HCT116 (cell line): ENCODE data around the gene CRACR2A. TPM values are rescaled to one million over a fixed set of nuclear protein-coding genes. Genes with fewer than 3 reads are reported as not detected.

Experiments
- ATAC-seq: fragments of 200-7000 bp; cut with Tn5 transposase; 2 replicates; pipeline ENCODE4 v1.9.1; 2020; ENCODE audit warnings: mild to moderate bottlenecking, moderate library complexity
- BruUV-seq: library from RNA; stranded (reverse); fragments of 400-500 nt; replicated peaks from 2 replicates; lab custom pipeline; 2021; lab: Mats Ljungman, UMichigan
- CTCF ChIA-PET: fragments of 300-600 bp; sonication (Branson Sonifier 250); formaldehyde crosslinking; loops from one replicate; lab custom pipeline; 2021; ENCODE audit warnings: antibody characterized with exemption; lab: Charles Lee
- POLR2A ChIA-PET: fragments of 300-600, 350-600 bp; sonication (Branson Sonifier 250); formaldehyde crosslinking; loops from one replicate; lab custom pipeline; 2021; ENCODE audit warnings: antibody characterized with exemption; lab: Charles Lee
- RAD21 ChIA-PET, 2 experiments: fragments of 300-600 bp; sonication (Branson Sonifier 250); formaldehyde crosslinking; loops; one replicate each; lab custom pipeline; 2023; ENCODE audit warnings: low total read pairs in 2 of 2; ENCODE audit not compliant: uncharacterized antibody in 2 of 2, unreplicated experiment in 2 of 2, low non-redundant PET in 1 of 2; lab: Charles Lee
- DNase-seq: peaks from one replicate; pipeline ENCODE4 v3.0.0-alpha.2; 2010; ENCODE audit warnings: low read depth, low spot score
- H2AFZ ChIP-seq: fragments of 200-600 bp; shearing (Covaris generic), sonication (generic); 2 replicates; pipeline ENCODE4 v1.6.1; 2017; ENCODE audit warnings: low read depth, mixed run types, mixed read lengths, antibody characterized with exemption, low read length; ENCODE audit not compliant: poor library complexity, severe bottlenecking
- H3K27ac ChIP-seq: 2 replicates; pipeline ENCODE4 v1.5.1; 2012; ENCODE audit warnings: low read depth, low read length
- H3K27me3 ChIP-seq: fragments of 200-600 bp; sonication (generic); 2 replicates; pipeline ENCODE4 v1.6.1; 2016; ENCODE audit warnings: mixed run types, low read length, mixed read lengths; ENCODE audit not compliant: insufficient read depth
- H3K36me3 ChIP-seq, 2 experiments: fragments of 200-500 bp in 1 of 2; fragments of 200-600 bp in 1 of 2; sonication (Bioruptor generic) in 1 of 2; sonication (generic) in 1 of 2; 2 replicates each; pipeline versions ENCODE4 v1.5.1 to v1.6.1; 2014 to 2016; ENCODE audit warnings: low read length in 2 of 2, inconsistent platforms in 1 of 2, mixed read lengths in 1 of 2, mixed run types in 1 of 2; ENCODE audit not compliant: insufficient read depth in 2 of 2, control insufficient read depth in 1 of 2
- H3K4me1 ChIP-seq, 2 experiments: fragments of 200-600 bp in 1 of 2; sonication (generic) in 1 of 2; 2 replicates each; pipeline versions ENCODE4 v1.5.1 to v1.6.1; 2012 to 2017; ENCODE audit warnings: low read length in 2 of 2, inconsistent platforms in 1 of 2, mild to moderate bottlenecking in 1 of 2, mixed read lengths in 1 of 2, mixed run types in 1 of 2, moderate library complexity in 1 of 2; ENCODE audit not compliant: insufficient read depth in 2 of 2, control insufficient read depth in 1 of 2
- H3K4me2 ChIP-seq: fragments of 200-600 bp; sonication (generic); 2 replicates; pipeline ENCODE4 v1.6.1; 2017; ENCODE audit warnings: mixed run types, low read length, mixed read lengths
- H3K4me3 ChIP-seq, 2 experiments: fragments of 200-600 bp in 1 of 2; sonication (generic) in 1 of 2; replicated peaks in 1 of 2; 2 replicates each; pipeline ENCODE4 v1.5.1; 2011 to 2016; ENCODE audit warnings: low read length in 2 of 2, control low read depth in 1 of 2, low read depth in 1 of 2, mild to moderate bottlenecking in 1 of 2, mixed read lengths in 1 of 2, mixed run types in 1 of 2
- H3K79me2 ChIP-seq: fragments of 200-600 bp; sonication (generic); 2 replicates; pipeline ENCODE4 v1.6.1; 2017; ENCODE audit warnings: mild to moderate bottlenecking, mixed run types, low read length, moderate library complexity, mixed read lengths; ENCODE audit not compliant: insufficient read depth
- H3K9ac ChIP-seq: fragments of 200-600 bp; sonication (generic); 2 replicates; pipeline ENCODE4 v1.6.1; 2016; ENCODE audit warnings: low read length, mixed read lengths
- H3K9me2 ChIP-seq: fragments of 200-600 bp; sonication (generic), shearing (Covaris generic); 2 replicates; pipeline ENCODE4 v1.6.1; 2017; ENCODE audit warnings: mixed run types, mild to moderate bottlenecking, moderate library complexity; ENCODE audit not compliant: insufficient read depth
- H3K9me3 ChIP-seq, 2 experiments: fragments of 200-500 bp in 1 of 2; fragments of 200-600 bp in 1 of 2; sonication (Bioruptor generic) in 1 of 2; sonication (generic) in 1 of 2; 2 replicates each; pipeline ENCODE4 v1.6.1; 2014 to 2017; ENCODE audit warnings: low read length in 2 of 2, mixed read lengths in 2 of 2, inconsistent platforms in 1 of 2, low read depth in 1 of 2, mild to moderate bottlenecking in 1 of 2, mixed run types in 1 of 2, moderate library complexity in 1 of 2; ENCODE audit not compliant: control insufficient read depth in 1 of 2, insufficient read depth in 1 of 2
- H4K20me1 ChIP-seq: fragments of 200-600 bp; sonication (generic), shearing (Covaris generic); 2 replicates; pipeline ENCODE4 v1.6.1; 2017; ENCODE audit warnings: mixed run types, mild to moderate bottlenecking, moderate library complexity; ENCODE audit not compliant: insufficient read depth
- CBX3 ChIP-seq: IDR thresholded peaks from 2 replicates; pipeline ENCODE4 v1.6.1; 2012; ENCODE audit warnings: low read depth
- EGR1 ChIP-seq: IDR thresholded peaks from 2 replicates; pipeline ENCODE4 v1.6.1; 2012; ENCODE audit warnings: low read depth
- EZH2phosphoT487 ChIP-seq: fragments of 200-600 bp; IDR thresholded peaks from 2 replicates; pipeline ENCODE4 v1.6.1; 2018; ENCODE audit warnings: antibody characterized with exemption, borderline replicate concordance
- FOSL1 ChIP-seq: IDR thresholded peaks from 2 replicates; pipeline ENCODE4 v1.6.1; 2012; ENCODE audit warnings: low read depth
- JUND ChIP-seq: IDR thresholded peaks from 2 replicates; pipeline ENCODE4 v1.6.1; 2012
- POLR2A ChIP-seq: IDR thresholded peaks from 2 replicates; pipeline ENCODE4 v1.7.0; 2011; ENCODE audit warnings: borderline replicate concordance; ENCODE audit not compliant: insufficient read depth, insufficient read length; ENCODE audit errors: extremely low read depth
- POLR2AphosphoS5 ChIP-seq: IDR thresholded peaks from 2 replicates; pipeline ENCODE4 v1.6.1; 2011; ENCODE audit warnings: mild to moderate bottlenecking, low read depth, low read length, moderate library complexity
- RAD21 ChIP-seq: IDR thresholded peaks from 2 replicates; pipeline ENCODE4 v1.6.1; 2012; ENCODE audit warnings: low read depth, mild to moderate bottlenecking
- SIN3A ChIP-seq: IDR thresholded peaks from 2 replicates; pipeline ENCODE4 v1.6.1; 2012; ENCODE audit warnings: low read depth
- TCF7L2 ChIP-seq: IDR thresholded peaks from 2 replicates; pipeline ENCODE4 v1.7.0; 2011; ENCODE audit warnings: borderline replicate concordance, inconsistent platforms; ENCODE audit not compliant: insufficient read depth, insufficient read length; ENCODE audit errors: extremely low read depth
- ZNF274 ChIP-seq: fragments of 200-500 bp; sonication (Bioruptor generic); IDR thresholded peaks from 2 replicates; pipeline ENCODE4 v1.6.1; 2014; ENCODE audit warnings: mild to moderate bottlenecking, low read depth, low read length, inconsistent platforms
- intact Hi-C: fragments of 100-400 bp; cut with micrococcal nuclease; formaldehyde crosslinking; loops from 2 replicates; pipeline ENCODE4 v1.10.0; 2022
- total RNA-seq: library from RNA; stranded (reverse); gene quantifications from one replicate; pipeline ENCODE4 v1.2.1, GENCODE V29; 2021; ENCODE audit not compliant: unreplicated experiment
- TF ChIP-seq, protein P1 (sequence below): IDR thresholded peaks from 2 replicates; pipeline ENCODE4 v1.6.1; 2012
- TF ChIP-seq, protein P2 (sequence below): IDR thresholded peaks from 2 replicates; pipeline ENCODE4 v1.6.1; 2012
- TF ChIP-seq, protein P3 (sequence below): IDR thresholded peaks from 2 replicates; pipeline ENCODE4 v1.6.1; 2012; ENCODE audit warnings: low read depth
- TF ChIP-seq, protein P4 (sequence below): IDR thresholded peaks from 2 replicates; pipeline ENCODE4 v1.6.1; 2011; ENCODE audit warnings: mild to moderate bottlenecking, low read length, moderate library complexity; ENCODE audit not compliant: insufficient replicate concordance; ENCODE audit errors: extremely low read depth

The CRACR2A gene
- total RNA-seq, 1 experiment from 2014 or later, result 18.4 TPM

DNA sequence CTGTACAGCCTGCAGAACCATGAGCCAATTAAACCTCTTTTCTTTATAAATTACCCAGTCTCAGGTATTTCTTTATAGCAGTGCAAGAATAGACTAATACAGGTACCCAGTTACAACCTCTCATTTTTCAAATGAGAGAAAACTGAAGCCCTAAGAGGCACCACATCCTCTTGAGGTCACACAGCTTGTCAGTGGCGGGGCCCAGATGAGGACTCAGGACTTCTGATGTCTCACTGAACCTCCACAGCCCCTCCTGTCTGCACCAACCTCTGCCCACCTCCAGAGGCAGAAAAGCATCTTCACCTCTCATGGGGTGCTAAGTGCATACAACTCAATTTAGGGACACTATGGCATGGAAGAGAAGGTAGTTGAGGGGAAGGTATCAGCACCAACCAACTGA lies 120.7 kb downstream of the CRACR2A start (continued):
- TF ChIP-seq EZH2phosphoT487 (no peak), POLR2AphosphoS5 (no peak), CBX3 (no peak)

DNA sequence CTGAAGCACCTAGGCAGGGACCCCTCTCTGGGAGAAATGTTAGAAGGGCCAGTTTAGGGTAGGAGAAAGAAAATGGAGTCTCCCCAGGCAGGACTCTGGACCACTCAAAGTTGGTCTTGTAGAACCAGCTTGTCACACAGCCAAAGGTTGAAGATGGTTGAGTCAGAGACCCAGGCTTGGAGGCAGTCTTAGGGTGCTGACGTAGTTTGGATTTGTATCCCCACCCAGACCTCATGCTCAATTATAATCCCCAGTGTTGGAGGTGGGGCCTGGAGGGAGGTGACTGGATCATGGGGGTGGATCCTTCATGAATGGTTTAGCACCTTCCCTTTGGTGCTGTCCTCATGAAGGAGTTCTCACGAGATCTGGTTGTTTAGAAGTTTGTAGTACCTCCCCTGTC lies 121.2 kb downstream of the CRACR2A start:
- DNase-seq (no peak), ATAC-seq (no peak)
- RAD21 ChIA-PET, result no interaction called here
- BruUV-seq, result no TSS peak
- Histone ChIP-seq H3K27ac (no peak overlapping the region), H3K27me3 (no peaks in the 10 kb centered on the region), H3K4me1 (no peaks in the 10 kb centered on the region), H2AFZ (no peak overlapping the region), H4K20me1 (no peaks in the 10 kb centered on the region), H3K36me3 (peaks cover 0 to under 1% of the 10 kb centered on the region in 2 experiments; a peak in 1 of 4 replicates), H3K79me2 (no peaks in the 10 kb centered on the region), H3K9ac (no peak overlapping the region), H3K4me2 (no peak overlapping the region), H3K4me3 (no peak overlapping the region), H3K9me2 (no peaks in the 10 kb centered on the region), H3K9me3 (no peaks in the 10 kb centered on the region)
- POLR2A ChIA-PET, result no interaction called here
- TF ChIP-seq FOSL1, result no peak
- TF ChIP-seq, protein P1, sequence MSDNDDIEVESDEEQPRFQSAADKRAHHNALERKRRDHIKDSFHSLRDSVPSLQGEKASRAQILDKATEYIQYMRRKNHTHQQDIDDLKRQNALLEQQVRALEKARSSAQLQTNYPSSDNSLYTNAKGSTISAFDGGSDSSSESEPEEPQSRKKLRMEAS, result no peak
- no peak for TF ChIP-seq TCF7L2
- no peak for TF ChIP-seq RAD21
- TF ChIP-seq EGR1, result no peak
- TF ChIP-seq, protein P2, sequence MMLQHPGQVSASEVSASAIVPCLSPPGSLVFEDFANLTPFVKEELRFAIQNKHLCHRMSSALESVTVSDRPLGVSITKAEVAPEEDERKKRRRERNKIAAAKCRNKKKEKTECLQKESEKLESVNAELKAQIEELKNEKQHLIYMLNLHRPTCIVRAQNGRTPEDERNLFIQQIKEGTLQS, result no peak
- TF ChIP-seq JUND, result no peak
- TF ChIP-seq, protein P3, sequence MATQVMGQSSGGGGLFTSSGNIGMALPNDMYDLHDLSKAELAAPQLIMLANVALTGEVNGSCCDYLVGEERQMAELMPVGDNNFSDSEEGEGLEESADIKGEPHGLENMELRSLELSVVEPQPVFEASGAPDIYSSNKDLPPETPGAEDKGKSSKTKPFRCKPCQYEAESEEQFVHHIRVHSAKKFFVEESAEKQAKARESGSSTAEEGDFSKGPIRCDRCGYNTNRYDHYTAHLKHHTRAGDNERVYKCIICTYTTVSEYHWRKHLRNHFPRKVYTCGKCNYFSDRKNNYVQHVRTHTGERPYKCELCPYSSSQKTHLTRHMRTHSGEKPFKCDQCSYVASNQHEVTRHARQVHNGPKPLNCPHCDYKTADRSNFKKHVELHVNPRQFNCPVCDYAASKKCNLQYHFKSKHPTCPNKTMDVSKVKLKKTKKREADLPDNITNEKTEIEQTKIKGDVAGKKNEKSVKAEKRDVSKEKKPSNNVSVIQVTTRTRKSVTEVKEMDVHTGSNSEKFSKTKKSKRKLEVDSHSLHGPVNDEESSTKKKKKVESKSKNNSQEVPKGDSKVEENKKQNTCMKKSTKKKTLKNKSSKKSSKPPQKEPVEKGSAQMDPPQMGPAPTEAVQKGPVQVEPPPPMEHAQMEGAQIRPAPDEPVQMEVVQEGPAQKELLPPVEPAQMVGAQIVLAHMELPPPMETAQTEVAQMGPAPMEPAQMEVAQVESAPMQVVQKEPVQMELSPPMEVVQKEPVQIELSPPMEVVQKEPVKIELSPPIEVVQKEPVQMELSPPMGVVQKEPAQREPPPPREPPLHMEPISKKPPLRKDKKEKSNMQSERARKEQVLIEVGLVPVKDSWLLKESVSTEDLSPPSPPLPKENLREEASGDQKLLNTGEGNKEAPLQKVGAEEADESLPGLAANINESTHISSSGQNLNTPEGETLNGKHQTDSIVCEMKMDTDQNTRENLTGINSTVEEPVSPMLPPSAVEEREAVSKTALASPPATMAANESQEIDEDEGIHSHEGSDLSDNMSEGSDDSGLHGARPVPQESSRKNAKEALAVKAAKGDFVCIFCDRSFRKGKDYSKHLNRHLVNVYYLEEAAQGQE, result no peak
- TF ChIP-seq, protein P4, sequence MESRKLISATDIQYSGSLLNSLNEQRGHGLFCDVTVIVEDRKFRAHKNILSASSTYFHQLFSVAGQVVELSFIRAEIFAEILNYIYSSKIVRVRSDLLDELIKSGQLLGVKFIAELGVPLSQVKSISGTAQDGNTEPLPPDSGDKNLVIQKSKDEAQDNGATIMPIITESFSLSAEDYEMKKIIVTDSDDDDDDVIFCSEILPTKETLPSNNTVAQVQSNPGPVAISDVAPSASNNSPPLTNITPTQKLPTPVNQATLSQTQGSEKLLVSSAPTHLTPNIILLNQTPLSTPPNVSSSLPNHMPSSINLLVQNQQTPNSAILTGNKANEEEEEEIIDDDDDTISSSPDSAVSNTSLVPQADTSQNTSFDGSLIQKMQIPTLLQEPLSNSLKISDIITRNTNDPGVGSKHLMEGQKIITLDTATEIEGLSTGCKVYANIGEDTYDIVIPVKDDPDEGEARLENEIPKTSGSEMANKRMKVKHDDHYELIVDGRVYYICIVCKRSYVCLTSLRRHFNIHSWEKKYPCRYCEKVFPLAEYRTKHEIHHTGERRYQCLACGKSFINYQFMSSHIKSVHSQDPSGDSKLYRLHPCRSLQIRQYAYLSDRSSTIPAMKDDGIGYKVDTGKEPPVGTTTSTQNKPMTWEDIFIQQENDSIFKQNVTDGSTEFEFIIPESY, result no peak
- no peak for TF ChIP-seq POLR2AphosphoS5
- TF ChIP-seq POLR2A, result no peak
- no peak for TF ChIP-seq SIN3A
- TF ChIP-seq CBX3, result no peak
- TF ChIP-seq ZNF274, result no peak
- intact Hi-C loops, result no loop called here
- CTCF ChIA-PET, result no interaction called here
